HPDE6-E6E7 (cell line): ENCODE results near the gene PLCG2.
A peak's percentile ranks its signal among the peaks of the same experiment; 100 is the strongest.
"Not testable (repeated sequence)": the region's sequence is repeated elsewhere in the genome, so short reads cannot be mapped to it uniquely, and the experiment has no call there.

Source experiments
- DNase-seq: peaks from one replicate; pipeline ENCODE4 v3.0.0; 2011; ENCODE audit warnings: missing footprints; ENCODE audit errors: extremely low spot score

Gene PLCG2

DNA sequence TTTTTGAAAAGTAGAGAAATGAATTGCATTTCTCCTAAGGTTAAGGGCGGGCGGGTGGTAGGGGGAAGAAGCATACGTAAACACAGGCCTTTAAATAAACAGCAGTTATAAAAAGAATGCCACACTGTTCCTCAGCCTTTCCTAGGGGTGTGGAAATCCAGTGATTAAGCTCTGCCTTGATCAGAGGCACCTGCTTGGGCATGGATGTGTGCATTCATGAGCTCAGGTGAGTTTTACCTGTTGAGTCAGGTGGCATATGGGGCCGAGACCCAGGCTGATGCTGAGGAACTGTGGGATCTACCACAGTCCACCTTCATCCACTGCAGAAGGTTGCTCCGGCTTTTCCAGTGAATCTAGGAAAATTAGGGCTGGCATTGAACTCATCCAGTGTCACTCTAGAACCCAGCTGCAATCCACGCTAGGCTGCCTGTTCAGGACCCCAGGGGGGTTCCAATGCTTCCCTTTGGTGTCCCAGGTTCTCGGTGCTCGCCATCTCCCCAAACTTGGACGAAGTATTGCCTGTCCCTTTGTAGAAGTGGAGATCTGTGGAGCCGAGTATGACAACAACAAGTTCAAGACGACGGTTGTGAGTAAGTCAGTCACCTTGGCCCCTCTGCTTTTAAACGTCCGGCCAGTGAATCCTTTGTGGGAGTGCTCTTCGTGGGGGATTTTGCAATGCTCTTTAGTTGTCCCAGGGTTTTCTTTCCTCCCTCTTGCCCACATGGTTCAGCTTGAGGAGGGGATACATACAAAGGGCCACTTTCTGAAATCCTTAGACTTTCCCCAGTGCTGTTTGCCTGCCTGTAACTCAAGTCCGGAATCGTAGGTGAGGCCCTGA, 159.5 kb downstream of the PLCG2 start:
- DNase-seq: no peak

DNA sequence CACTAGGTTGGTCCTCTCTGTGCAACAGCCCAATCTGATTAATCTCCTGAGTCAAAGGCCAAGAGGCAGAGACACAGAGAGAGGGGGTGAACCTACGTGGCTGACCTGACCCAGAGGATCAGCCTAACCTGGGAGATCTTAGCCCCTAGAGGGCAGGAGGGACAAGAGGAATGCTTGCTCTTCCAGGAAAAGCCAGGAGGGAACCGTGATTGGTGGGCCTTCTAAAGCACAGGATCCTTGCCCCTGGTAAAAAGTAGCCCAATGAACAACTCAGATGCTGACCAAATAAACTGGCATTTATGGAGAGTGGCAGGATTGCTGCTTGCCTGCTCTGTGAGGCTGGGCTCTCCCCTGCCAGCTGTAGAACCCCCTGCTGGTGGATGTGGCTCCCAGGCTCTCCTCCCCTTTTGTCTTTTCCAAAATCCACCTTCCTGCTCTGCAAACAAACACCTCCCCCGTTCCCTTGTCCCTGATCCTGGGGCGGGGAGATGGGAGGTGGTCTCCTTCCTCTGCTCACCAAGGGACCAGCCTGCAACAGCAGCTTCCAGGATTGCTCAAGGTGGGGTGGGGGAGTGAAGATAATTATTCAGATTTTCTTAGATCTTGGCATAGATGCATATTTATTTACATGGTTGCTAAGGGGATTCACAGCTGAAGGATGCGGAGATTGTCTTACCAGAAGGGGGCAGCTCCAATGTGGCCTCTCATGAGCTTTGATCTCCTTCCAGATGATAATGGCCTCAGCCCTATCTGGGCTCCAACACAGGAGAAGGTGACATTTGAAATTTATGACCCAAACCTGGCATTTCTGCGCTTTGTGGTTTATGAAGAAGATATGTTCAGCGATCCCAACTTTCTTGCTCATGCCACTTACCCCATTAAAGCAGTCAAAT, 160.3 kb downstream of the PLCG2 start:
- no peak for DNase-seq

- DNase-seq: peak; percentile 55
These were observed 161.9 kb downstream of the PLCG2 start for GRCh38 chr16:81940781-81941560.

DNA sequence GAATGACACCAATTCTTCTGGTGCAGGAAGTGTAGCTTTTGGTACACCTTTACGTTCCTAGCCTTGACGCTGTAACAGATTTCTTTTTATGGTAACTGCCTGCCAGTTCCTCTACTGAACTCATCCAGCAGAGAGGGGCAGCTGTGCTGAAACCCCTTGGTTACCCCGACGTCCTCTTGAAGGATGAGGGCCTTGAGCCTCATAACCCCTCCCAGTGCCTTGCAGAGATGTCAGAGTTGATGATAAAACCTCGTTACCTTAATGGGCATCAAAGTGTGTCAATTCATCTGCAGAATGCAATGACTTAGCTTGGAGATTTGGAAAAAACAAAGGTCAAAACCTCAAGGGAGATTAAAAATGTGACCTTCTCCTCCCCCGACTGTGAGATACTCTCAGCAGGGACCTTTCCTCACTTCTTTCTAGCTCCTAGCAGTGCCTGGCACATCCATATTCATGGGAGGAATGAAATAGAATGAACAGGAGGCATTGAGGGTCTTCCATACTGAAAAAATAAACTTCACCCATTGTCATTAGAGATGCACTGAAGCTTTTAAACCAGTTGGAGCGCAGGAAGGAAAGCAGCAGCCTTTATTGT, 163.0 kb downstream of the PLCG2 start:
- no peak for DNase-seq

DNA sequence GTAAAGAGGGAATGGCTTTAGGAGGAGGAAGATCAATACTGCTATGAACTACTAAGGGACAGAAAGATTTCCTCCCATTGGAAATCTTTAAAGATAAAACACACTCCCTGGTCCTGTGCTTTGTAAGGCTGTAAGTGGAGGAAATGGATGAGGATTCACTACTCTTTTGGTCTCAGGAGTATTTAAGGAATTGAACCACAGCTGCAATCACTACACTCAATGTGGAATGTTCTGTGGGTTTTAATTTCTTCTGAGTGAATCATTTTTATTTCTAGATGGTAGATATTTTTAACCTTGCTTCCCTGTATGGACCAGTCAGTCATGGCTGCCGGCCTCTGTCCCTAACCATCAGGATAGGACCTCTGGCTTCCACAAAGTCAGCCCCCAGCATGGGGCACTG, 166.6 kb downstream of the PLCG2 start:
- no peak for DNase-seq

- no peak for DNase-seq
These were observed 167.1 kb downstream of the PLCG2 start for GRCh38 chr16:81946206-81946605.

DNA sequence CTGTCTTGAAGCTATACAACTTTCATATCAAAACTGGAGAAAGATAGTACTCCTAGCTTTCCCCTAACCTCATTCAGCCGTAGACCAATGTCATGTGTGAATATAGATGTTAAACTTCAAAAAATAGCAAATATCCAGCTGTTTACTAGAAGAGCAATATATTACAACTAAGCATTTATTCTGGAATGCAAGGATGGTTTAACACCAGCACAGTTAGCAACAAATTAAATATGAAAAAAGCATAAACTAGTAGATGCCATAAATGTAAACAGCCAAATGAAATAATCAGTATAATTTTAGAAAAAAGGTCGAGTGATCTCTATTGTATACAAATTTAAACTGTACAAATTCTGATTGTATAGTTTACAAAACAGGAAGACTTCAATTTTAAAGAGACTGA, 172.5 kb downstream of the PLCG2 start:
- no peak for DNase-seq

DNA sequence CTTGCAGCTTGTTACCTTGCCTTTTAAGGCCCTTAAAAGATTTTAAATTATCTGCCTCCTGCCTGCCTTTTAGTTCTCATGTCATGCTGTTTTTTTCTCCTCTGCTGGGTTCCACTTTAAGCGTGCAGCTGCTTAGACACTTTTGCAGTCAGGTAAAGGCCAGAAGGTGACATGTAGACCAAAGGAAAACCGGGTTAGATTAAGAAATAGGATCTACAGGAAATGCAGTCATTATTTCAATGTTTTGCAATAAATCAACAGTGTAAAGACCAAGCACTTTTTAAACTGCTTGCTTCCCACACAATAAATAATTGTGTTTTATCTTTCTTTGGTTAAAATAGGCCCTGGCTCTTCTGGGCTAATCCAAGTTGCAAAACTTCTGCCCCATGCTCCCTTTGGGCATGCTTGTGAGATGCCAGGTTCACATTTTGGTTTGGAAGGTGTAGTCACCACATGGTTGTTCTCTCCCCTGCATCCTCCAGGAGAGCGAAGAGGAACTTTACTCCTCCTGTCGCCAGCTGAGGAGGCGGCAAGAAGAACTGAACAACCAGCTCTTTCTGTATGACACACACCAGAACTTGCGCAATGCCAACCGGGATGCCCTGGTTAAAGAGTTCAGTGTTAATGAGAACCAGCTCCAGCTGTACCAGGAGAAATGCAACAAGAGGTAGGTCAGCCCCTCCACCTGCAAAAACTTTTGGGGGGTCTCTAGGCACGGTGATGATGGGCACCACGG, 177.3 kb downstream of the PLCG2 start:
- DNase-seq: peak; percentile 44

DNA sequence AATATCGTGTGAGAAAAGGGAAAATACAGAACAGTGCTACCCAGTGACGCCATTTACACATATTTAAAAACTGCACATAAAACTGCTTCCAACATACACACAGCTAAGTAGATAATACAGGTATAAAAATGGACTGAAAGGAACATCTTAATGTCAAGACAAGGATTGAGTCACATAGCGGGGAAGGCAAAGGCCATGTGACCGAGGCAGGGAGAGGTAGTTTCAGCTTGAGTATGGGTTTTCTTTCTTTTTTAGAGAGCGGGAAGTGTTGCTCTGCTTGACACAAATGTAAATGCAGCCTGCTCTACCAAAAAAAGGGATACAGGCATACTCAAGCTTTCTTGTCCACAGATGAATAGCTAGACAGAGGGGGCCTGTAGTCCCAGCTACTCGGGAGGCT, 185.7 kb downstream of the PLCG2 start:
- DNase-seq: no peak

- DNase-seq: no peak
These were observed 188.3 kb downstream of the PLCG2 start for GRCh38 chr16:81967358-81967757.

DNA sequence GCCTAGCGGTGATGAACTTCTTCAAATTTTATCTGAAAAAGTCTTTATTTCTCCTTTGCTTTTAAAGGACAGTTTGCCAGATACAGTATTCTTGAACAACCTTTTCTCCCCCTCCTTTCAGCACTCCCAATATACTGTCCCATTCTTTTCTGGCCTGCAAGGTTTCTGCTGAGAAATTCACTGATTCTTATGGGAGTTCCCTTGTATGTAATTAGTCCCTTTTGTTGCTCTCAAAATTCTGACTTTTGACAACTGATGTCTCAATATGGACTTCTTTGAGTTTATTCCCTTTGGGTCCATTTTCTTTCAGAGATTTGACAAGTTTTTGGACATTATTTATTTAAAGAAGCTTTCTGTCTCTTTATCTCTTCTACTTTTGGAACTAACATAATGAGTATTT, 192.8 kb downstream of the PLCG2 start:
- no peak for DNase-seq

DNA sequence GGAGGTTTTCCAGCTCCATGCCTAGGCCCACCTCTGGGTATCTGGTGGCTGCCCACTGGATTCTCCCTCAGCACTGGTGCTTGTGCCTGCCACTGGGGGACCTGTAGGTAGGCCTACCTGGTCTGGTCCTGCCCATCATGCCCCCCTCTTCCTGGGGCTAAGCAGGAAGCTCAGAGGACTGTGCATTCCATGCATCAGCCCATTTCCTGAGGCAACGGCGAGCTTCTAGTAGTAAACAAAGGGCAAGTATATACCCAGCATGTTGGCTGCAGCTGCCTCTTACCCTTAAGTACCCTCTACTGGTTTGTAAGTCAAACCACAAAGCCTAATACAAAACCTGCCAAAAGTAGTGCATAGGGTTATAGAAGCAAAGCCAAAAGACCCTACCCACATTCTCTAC, 194.6 kb downstream of the PLCG2 start:
- DNase-seq: no peak

GRCh38 chr16:81975637-81976036, 196.5 kb downstream of the PLCG2 start:
- DNase-seq: no peak

DNA sequence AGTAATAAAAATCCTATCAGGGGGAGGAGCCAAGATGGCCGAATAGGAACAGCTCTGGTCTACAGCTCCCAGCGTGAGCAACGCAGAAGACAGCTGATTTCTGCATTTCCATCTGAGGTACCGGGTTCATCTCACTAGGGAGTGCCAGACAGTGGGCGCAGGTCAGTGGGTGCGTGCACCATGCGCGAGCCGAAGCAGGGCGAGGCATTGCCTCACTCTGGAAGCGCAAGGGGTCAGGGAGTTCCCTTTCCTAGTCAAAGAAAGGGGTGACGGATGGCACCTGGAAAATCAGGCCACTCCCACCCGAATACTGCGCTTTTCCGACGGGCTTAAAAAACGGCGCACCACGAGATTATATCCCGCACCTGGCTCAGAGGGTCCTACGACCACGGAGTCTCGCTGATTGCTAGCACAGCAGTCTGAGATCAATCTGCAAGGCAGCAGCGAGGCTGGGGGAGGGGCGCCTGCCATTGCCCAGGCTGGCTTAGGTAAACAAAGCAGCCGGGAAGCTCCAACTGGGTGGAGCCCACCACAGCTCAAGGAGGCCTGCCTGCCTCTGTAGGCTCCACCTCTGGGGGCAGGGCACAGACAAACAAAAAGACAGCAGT, 198.3 kb downstream of the PLCG2 start:
- DNase-seq: not testable (repeated sequence)

- DNase-seq: no peak
These were observed 208.0 kb downstream of the PLCG2 start for GRCh38 chr16:81987121-81987520.

DNA sequence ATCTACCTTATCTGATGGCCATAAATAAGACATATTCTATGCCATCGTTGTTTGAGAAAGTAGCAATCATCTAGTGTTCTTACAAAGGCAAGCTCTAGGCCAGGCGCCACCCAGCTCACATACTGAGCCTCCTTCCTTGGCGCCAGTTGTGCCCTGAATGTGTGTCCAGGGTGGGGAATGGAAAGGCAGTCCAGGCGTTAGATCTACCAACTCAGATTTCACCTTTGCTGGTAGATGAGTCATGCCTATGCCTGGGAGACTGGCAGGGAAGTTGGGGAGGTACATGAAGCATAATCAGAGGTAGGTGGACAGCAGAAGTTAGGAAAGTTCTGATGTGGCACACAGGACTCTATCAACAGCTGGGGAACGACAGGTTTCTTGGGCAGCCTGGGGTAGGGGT, 208.6 kb downstream of the PLCG2 start:
- DNase-seq: peak; percentile 37

DNA sequence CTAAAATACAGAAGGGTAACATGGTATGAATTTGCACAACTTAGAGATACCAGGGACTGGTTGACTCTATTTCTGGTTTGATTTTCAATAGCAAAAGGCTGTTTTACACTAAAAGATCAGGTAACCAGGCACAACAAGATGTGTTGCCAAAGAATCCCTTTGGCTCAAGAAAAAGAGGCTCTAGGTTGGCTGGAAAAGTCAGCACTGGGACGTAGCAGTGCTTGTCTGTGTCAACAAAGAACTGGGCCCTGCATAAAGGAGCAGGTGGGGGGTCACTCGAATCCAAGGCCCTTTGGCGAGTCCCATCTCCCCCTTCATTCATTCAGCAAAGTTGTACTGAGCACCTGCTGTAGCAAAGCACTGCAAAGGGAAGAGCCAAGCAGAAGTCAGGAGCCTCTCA, 213.8 kb downstream of the PLCG2 start:
- DNase-seq: no peak

DNA sequence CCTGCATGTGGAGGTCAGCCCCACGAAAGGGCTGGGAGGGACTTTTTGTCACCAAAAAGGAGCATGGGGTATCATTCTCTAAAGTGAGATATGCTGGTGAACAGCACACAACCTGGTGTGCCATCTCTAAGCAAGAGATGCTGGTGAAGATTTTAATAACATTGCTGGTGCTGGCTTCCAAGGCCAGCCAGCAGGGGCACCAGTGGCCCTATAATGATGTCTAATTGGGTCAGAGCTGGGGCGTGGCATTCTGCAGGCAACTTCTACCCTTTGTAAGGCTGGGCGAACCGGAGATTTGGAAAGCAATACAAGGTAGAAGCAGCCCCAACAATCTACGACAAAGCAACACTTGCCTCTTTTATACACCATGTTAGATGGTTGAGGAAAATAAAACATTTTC, 215.4 kb downstream of the PLCG2 start:
- DNase-seq: no peak

GRCh38 chr16:81995651-81996050, 216.6 kb downstream of the PLCG2 start:
- DNase-seq: no peak

GRCh38 chr16:81996664-81997509, 217.8 kb downstream of the PLCG2 start:
- DNase-seq: peak; percentile 65
